Mesendoderm (in vitro differentiated cells): ENCODE results near the gene TCF7L2.

Experiments
- DNase-seq: peaks from one replicate; pipeline ENCODE4 v3.0.0; 2013
- H2AK5ac ChIP-seq: 2 replicates; pipeline ENCODE4 v1.6.1; 2013; ENCODE audit warnings: low read length, inconsistent platforms
- H2BK120ac ChIP-seq: 2 replicates; pipeline ENCODE4 v1.6.1; 2013; ENCODE audit warnings: low read depth, mild to moderate bottlenecking, low read length, moderate library complexity, mixed read lengths
- H2BK15ac ChIP-seq: replicated peaks from 2 replicates; pipeline ENCODE4 v1.6.1; 2013; ENCODE audit warnings: low read depth, mild to moderate bottlenecking, moderate library complexity
- H2BK5ac ChIP-seq: 2 replicates; pipeline ENCODE4 v1.6.1; 2013; ENCODE audit warnings: low read length, inconsistent platforms
- H3K18ac ChIP-seq: 2 replicates; pipeline ENCODE4 v1.6.1; 2013; ENCODE audit warnings: mild to moderate bottlenecking, low read length, mixed read lengths
- H3K23ac ChIP-seq: one replicate; pipeline ENCODE4 v1.6.1; 2013; ENCODE audit warnings: low read length
- H3K27ac ChIP-seq: 2 replicates; pipeline ENCODE4 v1.5.1; 2013; ENCODE audit warnings: low read depth, mild to moderate bottlenecking, inconsistent platforms, low read length, moderate library complexity
- H3K27me3 ChIP-seq: 2 replicates; pipeline ENCODE4 v1.6.1; 2013; ENCODE audit warnings: low read length, control low read depth, mild to moderate bottlenecking, inconsistent platforms; ENCODE audit not compliant: insufficient read depth, poor library complexity
- H3K36me3 ChIP-seq: 2 replicates; pipeline ENCODE4 v1.6.1; 2013; ENCODE audit warnings: low read length, inconsistent platforms; ENCODE audit not compliant: control insufficient read depth, insufficient read depth
- H3K4ac ChIP-seq: one replicate; pipeline ENCODE4 v1.6.1; 2013; ENCODE audit warnings: low read depth, mild to moderate bottlenecking, low read length, moderate library complexity
- H3K4me1 ChIP-seq: 2 replicates; pipeline ENCODE4 v1.6.1; 2013; ENCODE audit warnings: low read depth, low read length, inconsistent platforms; ENCODE audit not compliant: control insufficient read depth
- H3K4me2 ChIP-seq: 2 replicates; pipeline ENCODE4 v1.6.1; 2013; ENCODE audit warnings: low read length
- H3K4me3 ChIP-seq: 2 replicates; pipeline ENCODE4 v1.5.1; 2013; ENCODE audit warnings: mild to moderate bottlenecking, low read length
- H3K56ac ChIP-seq: one replicate; pipeline ENCODE4 v1.6.1; 2013; ENCODE audit warnings: low read length
- H3K79me1 ChIP-seq: 2 replicates; pipeline ENCODE4 v1.6.1; 2013; ENCODE audit warnings: low read length, inconsistent platforms
- H3K79me2 ChIP-seq: 2 replicates; pipeline ENCODE4 v1.6.1; 2013; ENCODE audit warnings: mild to moderate bottlenecking, low read length; ENCODE audit not compliant: control insufficient read depth, insufficient read depth
- H3K9ac ChIP-seq: 2 replicates; pipeline ENCODE4 v1.6.1; 2013; ENCODE audit warnings: low read length, inconsistent platforms
- H4K5ac ChIP-seq: one replicate; pipeline ENCODE4 v1.6.1; 2013; ENCODE audit warnings: low read length
- H4K8ac ChIP-seq: one replicate; pipeline ENCODE4 v1.6.1; 2013; ENCODE audit warnings: low read depth, mild to moderate bottlenecking, control low read depth, low read length, moderate library complexity
- WGBS: extraction: QIAGEN DNeasy Blood & Tissue Kit; methylation state at CpG from one replicate; pipeline ENCODE4 v1.1.7; 2013; ENCODE audit warnings: low lambda C conversion rate, missing lambda C conversion rate; ENCODE audit not compliant: insufficient coverage; ENCODE audit errors: extremely low coverage; 5-methylcytosine and 5-hydroxymethylcytosine counted together

Gene TCF7L2

DNA sequence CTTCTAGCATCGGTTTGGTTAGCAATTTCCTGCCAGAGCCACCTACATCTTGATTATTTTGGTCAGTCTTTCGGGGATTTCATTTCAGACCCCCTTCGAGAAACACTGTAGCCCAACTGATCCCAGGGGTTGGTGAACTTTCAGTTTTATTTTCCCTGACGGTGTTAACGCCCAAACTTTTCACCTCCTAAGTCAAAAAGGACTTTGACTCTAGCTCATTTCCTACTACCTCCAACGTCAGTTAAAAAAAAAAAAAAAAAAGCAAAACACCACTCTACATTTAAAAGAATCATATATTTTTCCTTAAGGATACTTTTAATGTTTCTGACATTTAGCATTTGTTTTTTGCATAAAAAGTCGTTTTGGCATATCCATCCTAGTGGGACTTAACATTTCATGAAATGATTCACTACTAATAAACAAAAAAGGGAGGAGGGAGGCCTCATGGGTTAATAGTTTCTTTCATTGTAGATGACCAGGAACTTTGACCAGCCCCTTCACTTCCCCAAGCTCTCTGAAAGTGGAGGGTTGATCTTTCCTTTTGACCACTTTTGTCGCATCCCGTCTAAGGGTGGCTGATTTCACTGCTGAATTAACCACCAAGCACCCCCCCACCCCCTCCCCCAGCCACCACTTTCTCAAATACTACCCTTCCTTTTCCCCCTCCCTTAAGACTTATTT, 764 bp upstream of the TCF7L2 start:
- no peak for DNase-seq

DNA sequence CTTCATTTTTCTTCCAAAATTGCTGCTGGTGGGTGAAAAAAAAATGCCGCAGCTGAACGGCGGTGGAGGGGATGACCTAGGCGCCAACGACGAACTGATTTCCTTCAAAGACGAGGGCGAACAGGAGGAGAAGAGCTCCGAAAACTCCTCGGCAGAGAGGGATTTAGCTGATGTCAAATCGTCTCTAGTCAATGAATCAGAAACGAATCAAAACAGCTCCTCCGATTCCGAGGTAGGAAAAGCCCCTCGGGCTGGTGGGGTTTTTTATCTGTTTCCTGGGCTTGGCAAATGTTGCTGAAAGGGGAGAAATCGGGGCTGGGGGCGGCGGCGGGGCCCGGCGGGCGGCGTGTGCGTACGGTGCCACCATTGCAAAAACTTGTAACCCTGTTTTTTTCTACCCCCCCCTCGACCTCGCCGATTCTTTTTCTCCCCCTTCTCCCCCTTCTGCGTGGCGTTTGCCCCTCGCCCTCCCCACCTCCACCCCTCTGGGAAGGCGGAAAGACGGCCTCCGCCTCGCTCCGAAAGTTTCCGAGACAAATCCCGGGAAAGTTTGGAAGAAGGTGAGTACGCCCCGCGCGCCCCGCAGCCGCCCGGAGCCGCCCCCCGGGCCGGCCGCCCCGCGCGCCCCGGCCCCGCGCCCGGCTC, 789 bp downstream of the TCF7L2 start:
- Histone ChIP-seq H3K27ac (peak overlapping the region; percentile 95), H3K9ac (peak overlapping the region; percentile 89), H3K4me2 (peak overlapping the region; percentile 39), H3K18ac (peak overlapping the region; percentile 99), H3K79me2 (peaks cover 23% of the 10 kb centered on the region), H3K23ac (peak overlapping the region; percentile 34), H3K27me3 (no peaks in the 10 kb centered on the region), H3K56ac (peak overlapping the region; percentile 80), H4K8ac (peak overlapping the region; percentile 98), H4K5ac (no peak overlapping the region), H3K36me3 (no peaks in the 10 kb centered on the region), H3K4ac (peak overlapping the region; percentile 79), H2BK120ac (peak overlapping the region; percentile 97), H2AK5ac (no peak overlapping the region), H3K4me3 (peak overlapping the region; percentile 81), H3K79me1 (peaks cover 2% of the 10 kb centered on the region), H2BK5ac (no peak overlapping the region), H3K4me1 (peaks cover 15% of the 10 kb centered on the region), H2BK15ac (no peak overlapping the region)
- WGBS, result no CpG with 5 or more reads among the region's 56 CpGs
- DNase-seq, result peak; percentile 81

More for the DNA sequence above, 764 bp upstream of the TCF7L2 start:
- Histone ChIP-seq H3K4ac (peak overlapping the region; percentile 59), H3K36me3 (no peaks in the 10 kb centered on the region), H2BK120ac (no peak overlapping the region), H2BK5ac (peak overlapping the region; percentile 10), H3K79me2 (peaks cover 23% of the 10 kb centered on the region), H4K8ac (no peak overlapping the region), H3K23ac (no peak overlapping the region), H4K5ac (no peak overlapping the region), H3K18ac (peak overlapping the region; percentile 70), H2AK5ac (no peak overlapping the region), H3K4me2 (no peak overlapping the region), H3K27me3 (no peaks in the 10 kb centered on the region), H3K56ac (peak overlapping the region; percentile 54), H3K27ac (peak overlapping the region; percentile 60), H2BK15ac (no peak overlapping the region), H3K79me1 (peaks cover 2% of the 10 kb centered on the region), H3K4me3 (no peak overlapping the region), H3K9ac (peak overlapping the region; percentile 33), H3K4me1 (peaks cover 11% of the 10 kb centered on the region)
- WGBS, result no CpG with 5 or more reads among the region's 9 CpGs

DNA sequence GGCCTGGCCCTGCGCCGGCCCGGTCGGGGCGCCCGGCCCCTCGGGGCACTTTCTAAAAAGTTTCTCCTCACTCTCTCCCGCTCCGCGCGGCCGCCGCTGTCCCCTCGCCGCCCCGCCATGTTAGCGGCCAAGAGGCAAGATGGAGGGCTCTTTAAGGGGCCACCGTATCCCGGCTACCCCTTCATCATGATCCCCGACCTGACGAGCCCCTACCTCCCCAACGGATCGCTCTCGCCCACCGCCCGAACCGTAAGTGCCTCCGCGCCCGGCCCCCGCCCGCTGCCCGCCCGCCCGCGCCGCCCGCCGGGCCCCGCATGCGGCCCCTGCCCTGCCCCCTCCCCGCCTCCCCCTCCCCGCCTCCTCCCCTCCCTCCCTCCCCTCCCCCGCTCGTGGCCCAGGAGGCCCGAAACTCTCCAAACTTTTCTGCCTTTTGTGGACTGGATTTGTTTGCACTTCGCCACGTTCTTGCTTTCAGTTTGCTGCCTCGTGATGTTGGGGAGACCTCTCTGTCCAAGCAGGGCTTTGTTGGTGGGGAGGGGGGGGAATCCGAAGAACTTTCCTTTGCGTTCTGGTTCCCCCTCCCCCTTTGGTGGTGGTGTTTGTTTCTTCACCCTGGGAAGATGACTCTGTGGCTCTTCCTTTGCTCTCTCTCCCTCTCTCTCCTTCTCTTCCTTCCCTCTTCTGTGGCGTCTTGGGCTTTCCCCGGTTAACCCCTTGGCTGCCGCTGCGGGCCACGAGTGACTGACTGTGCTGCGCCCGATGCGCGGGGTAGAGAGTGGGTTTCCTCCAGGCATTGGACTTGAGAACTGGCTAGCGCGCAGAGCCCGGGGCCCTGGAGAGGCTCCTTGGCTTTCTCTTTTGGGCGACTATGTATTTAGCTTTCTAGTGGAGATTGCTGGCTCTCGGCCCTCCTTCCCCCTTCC, 1.6 kb downstream of the TCF7L2 start:
- H3K79me2 ChIP-seq, result peaks cover 25% of the 10 kb centered on the region
- no peak overlapping the region for H4K5ac ChIP-seq
- no peaks in the 10 kb centered on the region for H3K36me3 ChIP-seq
- H4K8ac ChIP-seq, result peak overlapping the region; percentile 84
- no CpG with 5 or more reads among the region's 65 CpGs for WGBS
- H3K18ac ChIP-seq, result peak overlapping the region; percentile 99
- peak overlapping the region; percentile 97 for H2BK120ac ChIP-seq
- H3K4me2 ChIP-seq, result peak overlapping the region; percentile 71
- peak; percentile 97 for DNase-seq
- peaks cover 18% of the 10 kb centered on the region for H3K4me1 ChIP-seq
- H3K79me1 ChIP-seq, result peaks cover 2% of the 10 kb centered on the region
- H3K23ac ChIP-seq, result no peak overlapping the region
- H3K4ac ChIP-seq, result peak overlapping the region; percentile 97
- H2BK5ac ChIP-seq, result peak overlapping the region; percentile 97
- H3K27ac ChIP-seq, result peak overlapping the region; percentile 97
- H2BK15ac ChIP-seq, result no peak overlapping the region
- no peaks in the 10 kb centered on the region for H3K27me3 ChIP-seq
- H3K9ac ChIP-seq, result peak overlapping the region; percentile 88
- peak overlapping the region; percentile 86 for H3K4me3 ChIP-seq
- H3K56ac ChIP-seq, result peak overlapping the region; percentile 93
- no peak overlapping the region for H2AK5ac ChIP-seq

DNA sequence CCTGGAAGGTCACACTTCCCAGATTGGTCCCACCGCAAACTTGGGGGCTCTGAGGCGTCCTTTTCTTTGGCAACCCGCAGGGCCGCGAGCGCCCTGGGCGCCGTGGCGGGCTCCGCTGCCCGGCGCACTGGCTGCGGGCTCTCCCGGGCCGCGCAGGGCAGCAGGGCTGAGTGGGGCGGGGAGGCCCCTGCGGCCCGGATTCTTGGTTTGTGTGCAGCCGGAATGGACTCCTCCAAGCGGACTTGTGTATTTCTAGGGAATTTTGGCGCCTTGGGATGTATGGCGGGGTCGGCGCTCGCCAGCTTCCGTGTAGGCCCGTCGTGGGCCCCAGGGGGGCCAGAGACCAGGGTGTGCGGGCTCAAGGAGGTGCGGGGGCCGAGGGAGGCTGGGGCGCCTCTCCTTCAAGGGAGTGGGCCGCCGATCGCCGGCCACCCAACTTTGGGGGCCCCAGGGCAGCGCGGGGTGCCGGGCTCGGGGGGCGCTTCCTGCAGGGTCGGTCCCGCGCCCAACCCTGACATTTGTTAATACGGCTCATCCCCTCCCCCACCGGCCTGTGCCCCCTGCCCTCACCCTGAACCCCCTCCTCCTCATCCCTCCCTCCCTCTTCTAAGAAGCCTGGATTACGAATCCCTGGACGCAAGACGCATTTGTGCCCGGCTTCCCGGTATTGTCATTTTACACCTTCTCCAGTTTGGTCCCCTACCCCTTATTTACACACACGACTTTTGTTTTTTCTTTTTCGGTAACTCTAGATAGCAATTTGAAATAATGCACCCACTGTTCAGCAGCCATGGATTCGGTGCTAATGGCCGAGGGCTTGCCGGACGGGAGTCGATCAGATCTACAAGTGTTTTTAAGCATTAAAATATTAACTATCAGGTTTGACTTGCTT, 2.5 kb downstream of the TCF7L2 start:
- H3K4ac ChIP-seq, result peak overlapping the region; percentile 97
- H3K23ac ChIP-seq, result peak overlapping the region; percentile 7
- H4K5ac ChIP-seq, result no peak overlapping the region
- peak overlapping the region; percentile 88 for H3K9ac ChIP-seq
- H3K79me1 ChIP-seq, result peaks cover 2% of the 10 kb centered on the region
- peaks cover 21% of the 10 kb centered on the region for H3K4me1 ChIP-seq
- peak overlapping the region; percentile 93 for H2BK120ac ChIP-seq
- peak overlapping the region; percentile 71 for H3K4me2 ChIP-seq
- H2BK15ac ChIP-seq, result peak overlapping the region; percentile 79
- H3K79me2 ChIP-seq, result peaks cover 25% of the 10 kb centered on the region
- H3K27me3 ChIP-seq, result no peaks in the 10 kb centered on the region
- peak overlapping the region; percentile 97 for H3K27ac ChIP-seq
- H3K56ac ChIP-seq, result peak overlapping the region; percentile 93
- H3K4me3 ChIP-seq, result peak overlapping the region; percentile 86
- peak overlapping the region; percentile 99 for H3K18ac ChIP-seq
- peak overlapping the region; percentile 67 for H4K8ac ChIP-seq
- H2BK5ac ChIP-seq, result peak overlapping the region; percentile 67
- H3K36me3 ChIP-seq, result no peaks in the 10 kb centered on the region
- no CpG with 5 or more reads among the region's 59 CpGs for WGBS
- H2AK5ac ChIP-seq, result no peak overlapping the region
- no peak for DNase-seq
